Neuronal stem cell (in vitro differentiated cells): Measurements from ENCODE around the gene ZSCAN23.
"Not testable (repeated sequence)": the region's sequence is repeated elsewhere in the genome, so short reads cannot be mapped to it uniquely, and the experiment has no call there.

ENCODE experiments used
- DNase-seq: peaks from one replicate; pipeline ENCODE4 v3.0.0-alpha.2; 2013; ENCODE audit warnings: low spot score
- H2AFZ ChIP-seq: one replicate; pipeline ENCODE4 v1.6.1; 2013; ENCODE audit warnings: mild to moderate bottlenecking, low read length, inconsistent platforms
- H2AK5ac ChIP-seq: 2 replicates; pipeline ENCODE4 v1.6.1; 2013; ENCODE audit warnings: low read depth, mild to moderate bottlenecking, inconsistent platforms, low read length, moderate library complexity, mixed read lengths
- H2BK120ac ChIP-seq: 2 replicates; pipeline ENCODE4 v1.6.1; 2013; ENCODE audit warnings: low read depth, mild to moderate bottlenecking, inconsistent platforms, low read length, moderate library complexity, mixed read lengths
- H2BK12ac ChIP-seq: one replicate; pipeline ENCODE4 v1.6.1; 2013; ENCODE audit warnings: low read length, inconsistent platforms
- H2BK15ac ChIP-seq: 2 replicates; pipeline ENCODE4 v1.6.1; 2013; ENCODE audit warnings: mild to moderate bottlenecking, low read length, inconsistent platforms, mixed read lengths
- H2BK5ac ChIP-seq: one replicate; pipeline ENCODE4 v1.6.1; 2013; ENCODE audit warnings: inconsistent platforms, mild to moderate bottlenecking, low read length, moderate library complexity
- H3K14ac ChIP-seq: one replicate; pipeline ENCODE4 v1.6.1; 2013; ENCODE audit warnings: low read length, inconsistent platforms
- H3K18ac ChIP-seq: 2 replicates; pipeline ENCODE4 v1.6.1; 2013; ENCODE audit warnings: low read length, inconsistent platforms
- H3K23ac ChIP-seq: 2 replicates; pipeline ENCODE4 v1.6.1; 2013; ENCODE audit warnings: low read depth, mild to moderate bottlenecking, mixed read lengths, low read length, inconsistent platforms; ENCODE audit not compliant: poor library complexity
- H3K27ac ChIP-seq: replicated peaks from 3 replicates; pipeline ENCODE4 v1.5.1; 2013; ENCODE audit warnings: low read length, inconsistent platforms
- H3K27me3 ChIP-seq, 3 experiments: 2 replicates each; pipeline ENCODE4 v1.6.1; 2013; ENCODE audit warnings: low read length in 3 of 3, mild to moderate bottlenecking in 2 of 3, inconsistent platforms in 1 of 3, low read depth in 1 of 3, mixed read lengths in 1 of 3, moderate library complexity in 1 of 3; ENCODE audit not compliant: control insufficient read depth in 3 of 3, insufficient read depth in 3 of 3
- H3K36me3 ChIP-seq, 2 donors: replicated peaks in 1 of 2; 2 replicates each; pipeline ENCODE4 v1.6.1; 2013; ENCODE audit warnings: low read length in 2 of 2; ENCODE audit not compliant: control insufficient read depth in 2 of 2, insufficient read depth in 2 of 2
- H3K4ac ChIP-seq: 2 replicates; pipeline ENCODE4 v1.6.1; 2013; ENCODE audit warnings: inconsistent platforms, mild to moderate bottlenecking, low read length, moderate library complexity
- H3K4me1 ChIP-seq, 2 donors: 1 replicate in 1 of 2; 2 replicates in 1 of 2; pipeline ENCODE4 v1.6.1; 2013; ENCODE audit warnings: low read length in 2 of 2, low read depth in 1 of 2; ENCODE audit not compliant: control insufficient read depth in 2 of 2, insufficient read depth in 1 of 2
- H3K4me2 ChIP-seq: one replicate; pipeline ENCODE4 v1.6.1; 2013; ENCODE audit warnings: mild to moderate bottlenecking, low read length, inconsistent platforms; ENCODE audit not compliant: insufficient read depth, poor library complexity, severe bottlenecking
- H3K4me3 ChIP-seq, 2 donors: 2 replicates each; pipeline ENCODE4 v1.5.1; 2013; ENCODE audit warnings: low read length in 2 of 2, mild to moderate bottlenecking in 2 of 2, inconsistent platforms in 1 of 2, moderate library complexity in 1 of 2
- H3K79me1 ChIP-seq: one replicate; pipeline ENCODE4 v1.6.1; 2013; ENCODE audit warnings: low read depth, mild to moderate bottlenecking, inconsistent platforms, low read length, moderate library complexity
- H3K9ac ChIP-seq: one replicate; pipeline ENCODE4 v1.6.1; 2013; ENCODE audit warnings: mild to moderate bottlenecking, low read depth, low read length, inconsistent platforms; ENCODE audit not compliant: poor library complexity
- H3K9me3 ChIP-seq, 2 donors: replicated peaks in 1 of 2; 2 replicates each; pipeline versions ENCODE3 to v1.6.1; 2013; ENCODE audit warnings: low read length in 2 of 2, mild to moderate bottlenecking in 2 of 2, inconsistent platforms in 1 of 2, low read depth in 1 of 2, mixed read lengths in 1 of 2, moderate library complexity in 1 of 2; ENCODE audit not compliant: control insufficient read depth in 2 of 2, insufficient read depth in 1 of 2
- H4K8ac ChIP-seq: one replicate; pipeline ENCODE4 v1.6.1; 2013; ENCODE audit warnings: low read depth, mild to moderate bottlenecking, inconsistent platforms, low read length, moderate library complexity
- H4K91ac ChIP-seq: one replicate; pipeline ENCODE4 v1.6.1; 2013; ENCODE audit warnings: low read length, low read depth, mild to moderate bottlenecking, inconsistent platforms; ENCODE audit not compliant: poor library complexity
- WGBS, 2 donors: extraction: QIAGEN DNeasy Blood & Tissue Kit; methylation state at CpG; one replicate each; pipeline ENCODE4 v1.1.7; 2013; ENCODE audit warnings: missing lambda C conversion rate in 2 of 2, mixed read lengths in 1 of 2; ENCODE audit not compliant: insufficient read length in 2 of 2, insufficient replicate concordance in 1 of 2; ENCODE audit errors: extremely low coverage in 2 of 2; 5-methylcytosine and 5-hydroxymethylcytosine counted together

Gene ZSCAN23

GRCh38 chr6:28410767-28411166, 32.5 kb downstream of the ZSCAN23 start:
- no peak overlapping the region for H3K9ac ChIP-seq
- no peak overlapping the region for H2BK120ac ChIP-seq
- H2BK15ac ChIP-seq, result no peak overlapping the region
- H3K4me1 ChIP-seq, result no peaks in the 10 kb centered on the region
- no peaks in the 10 kb centered on the region for H3K9me3 ChIP-seq
- H2BK5ac ChIP-seq, result no peak overlapping the region
- no peaks in the 10 kb centered on the region for H3K27me3 ChIP-seq
- H3K79me1 ChIP-seq, result no peaks in the 10 kb centered on the region
- H2BK12ac ChIP-seq, result no peak overlapping the region
- H3K18ac ChIP-seq, result no peak overlapping the region
- DNase-seq, result no peak
- no peaks in the 10 kb centered on the region for H3K36me3 ChIP-seq
- no CpG with 5 or more reads among the region's 2 CpGs for WGBS, 2 donors
- H2AFZ ChIP-seq, result no peak overlapping the region
- H2AK5ac ChIP-seq, result no peak overlapping the region
- H3K23ac ChIP-seq, result no peak overlapping the region
- no peak overlapping the region for H4K91ac ChIP-seq
- no peak overlapping the region for H3K4ac ChIP-seq
- no peak overlapping the region for H3K4me2 ChIP-seq
- no peak overlapping the region for H3K14ac ChIP-seq
- H3K4me3 ChIP-seq, result no peak overlapping the region
- H4K8ac ChIP-seq, result no peak overlapping the region
- no peak overlapping the region for H3K27ac ChIP-seq

- no peak overlapping the region for H3K4me2 ChIP-seq
- H2BK12ac ChIP-seq, result no peak overlapping the region
- H4K8ac ChIP-seq, result no peak overlapping the region
- no peak overlapping the region for H3K27ac ChIP-seq
- DNase-seq, result no peak
- no peak overlapping the region for H3K4me3 ChIP-seq
- H3K9me3 ChIP-seq, result no peaks in the 10 kb centered on the region
- H3K23ac ChIP-seq, result no peak overlapping the region
- no peak overlapping the region for H2BK5ac ChIP-seq
- H3K14ac ChIP-seq, result no peak overlapping the region
- H3K18ac ChIP-seq, result no peak overlapping the region
- H3K4me1 ChIP-seq, result no peaks in the 10 kb centered on the region
- H3K79me1 ChIP-seq, result no peaks in the 10 kb centered on the region
- WGBS, 2 donors, result no CpG with 5 or more reads among the region's 5 CpGs
- no peak overlapping the region for H4K91ac ChIP-seq
- H3K9ac ChIP-seq, result no peak overlapping the region
- no peaks in the 10 kb centered on the region for H3K27me3 ChIP-seq
- no peak overlapping the region for H2BK15ac ChIP-seq
- H2AK5ac ChIP-seq, result no peak overlapping the region
- H3K4ac ChIP-seq, result no peak overlapping the region
- no peak overlapping the region for H2BK120ac ChIP-seq
- H3K36me3 ChIP-seq, result no peaks in the 10 kb centered on the region
- peak overlapping the region; percentile 77 for H2AFZ ChIP-seq
These were observed 35.1 kb downstream of the ZSCAN23 start for GRCh38 chr6:28408076-28408802.

DNA sequence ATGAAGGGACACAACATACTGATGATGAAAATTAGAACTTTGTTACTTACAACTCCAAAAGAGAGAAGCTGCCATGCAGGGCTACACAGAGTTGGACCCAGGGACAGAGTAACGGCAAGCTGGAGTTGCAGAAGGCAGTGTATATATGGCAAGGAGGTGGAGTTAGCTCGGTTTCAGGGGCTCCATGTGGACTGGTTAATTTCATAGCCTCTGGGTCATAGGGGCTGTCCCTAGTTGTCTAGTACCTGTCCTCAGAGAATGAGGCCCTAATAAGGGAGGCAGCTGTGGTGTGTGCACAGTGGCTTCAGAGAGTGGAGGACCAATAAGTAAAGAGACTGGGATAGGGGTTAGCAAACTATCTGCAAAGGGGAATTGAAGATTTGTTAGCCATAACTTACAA, 35.9 kb downstream of the ZSCAN23 start:
- Histone ChIP-seq H2AK5ac (no peak overlapping the region), H3K18ac (no peak overlapping the region), H3K36me3 (no peaks in the 10 kb centered on the region)

DNA sequence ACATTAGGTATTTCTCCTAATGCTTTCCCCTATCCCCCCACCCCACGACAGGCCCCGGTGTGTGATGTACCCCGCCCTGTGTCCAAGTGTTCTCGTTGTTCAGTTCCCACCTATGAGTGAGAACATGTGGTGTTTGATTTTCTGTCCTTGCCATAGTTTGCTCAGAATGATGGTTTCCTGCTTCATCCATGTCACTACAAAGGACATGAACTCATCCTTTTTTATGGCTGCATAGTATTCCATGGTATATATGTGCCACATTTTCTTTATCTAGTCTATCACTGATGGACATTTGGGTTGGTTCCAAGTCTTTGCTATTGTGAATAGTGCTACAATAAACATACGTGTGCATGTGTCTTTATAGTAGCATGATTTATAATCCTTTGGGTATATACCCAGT, 39.4 kb downstream of the ZSCAN23 start:
- not testable (repeated sequence) for H3K9me3 ChIP-seq, H2BK15ac ChIP-seq, H3K4me1 ChIP-seq, H3K23ac ChIP-seq, H2BK120ac ChIP-seq, H3K27ac ChIP-seq, H3K36me3 ChIP-seq, DNase-seq, H3K27me3 ChIP-seq, H3K79me1 ChIP-seq, H2BK12ac ChIP-seq, H2AFZ ChIP-seq, H3K4ac ChIP-seq, H3K18ac ChIP-seq, H3K4me3 ChIP-seq, H3K9ac ChIP-seq, H4K91ac ChIP-seq, H2BK5ac ChIP-seq, H4K8ac ChIP-seq, H2AK5ac ChIP-seq, H3K14ac ChIP-seq, H3K4me2 ChIP-seq
- no CpG with 5 or more reads among the region's 5 CpGs for WGBS, 2 donors

More for the DNA sequence above, 35.9 kb downstream of the ZSCAN23 start:
- no peak for DNase-seq
- H3K4me1 ChIP-seq, result no peaks in the 10 kb centered on the region
- no peak overlapping the region for H3K4ac ChIP-seq
- H3K14ac ChIP-seq, result no peak overlapping the region
- no peak overlapping the region for H3K23ac ChIP-seq
- H2BK5ac ChIP-seq, result no peak overlapping the region
- H2BK12ac ChIP-seq, result no peak overlapping the region
- no peaks in the 10 kb centered on the region for H3K9me3 ChIP-seq
- H4K8ac ChIP-seq, result no peak overlapping the region
- no peak overlapping the region for H2BK15ac ChIP-seq
- no peaks in the 10 kb centered on the region for H3K79me1 ChIP-seq
- H3K27me3 ChIP-seq, result no peaks in the 10 kb centered on the region
- no peak overlapping the region for H4K91ac ChIP-seq
- H3K27ac ChIP-seq, result no peak overlapping the region
- H3K4me3 ChIP-seq, result no peak overlapping the region
- H3K4me2 ChIP-seq, result no peak overlapping the region
- no peak overlapping the region for H2BK120ac ChIP-seq
- no peak overlapping the region for H3K9ac ChIP-seq
- WGBS, 2 donors, result no CpG with 5 or more reads among the region's 2 CpGs
- peak overlapping the region; percentile 15 for H2AFZ ChIP-seq
